Measurements from ENCODE around the gene TSPAN4.

GRCh38 chr11:831118-831864 is 11.4 kb upstream of the TSPAN4 start:
- TF ChIP-seq CTCF (IDR thresholded peaks at IDR 0.05 in 2 of 3, conservative IDR thresholded peaks at IDR 0.05 in 1 of 3; ENCODE audit: control insufficient read depth in 2 of 3, extremely low read depth in 1 of 3, insufficient read depth in 1 of 3, low read depth in 3 of 3, low read length in 3 of 3) = no peak
- no peak for TF ChIP-seq WRNIP1 (IDR thresholded peaks at IDR 0.05; ENCODE audit: borderline replicate concordance, low read depth, low read length)
- TF ChIP-seq JUNB (IDR thresholded peaks at IDR 0.05) = no peak
- TF ChIP-seq ETV6 (conservative IDR thresholded peaks at IDR 0.05 in 1 of 2, IDR thresholded peaks at IDR 0.05 in 1 of 2; ENCODE audit: borderline replicate concordance in 1 of 2, low read depth in 1 of 2) = no peak
- TF ChIP-seq POLR2AphosphoS2 (IDR thresholded peaks at IDR 0.05; ENCODE audit: low read depth, low read length) = no peak
- TF ChIP-seq POLR2AphosphoS5 (IDR thresholded peaks at IDR 0.05; ENCODE audit: low read length) = no peak
